HG02763 (cell line): ENCODE results near the gene IKBIP.
"Not testable (repeated sequence)": the region's sequence is repeated elsewhere in the genome, so short reads cannot be mapped to it uniquely, and the experiment has no call there.

Experiments used
- ATAC-seq: cut with Tn5 transposase; IDR thresholded peaks from one replicate; pipeline ENCODE4 v1.9.1; 2021; ENCODE audit warnings: mild to moderate bottlenecking, moderate library complexity; ENCODE audit not compliant: unreplicated experiment

IKBIP gene

DNA sequence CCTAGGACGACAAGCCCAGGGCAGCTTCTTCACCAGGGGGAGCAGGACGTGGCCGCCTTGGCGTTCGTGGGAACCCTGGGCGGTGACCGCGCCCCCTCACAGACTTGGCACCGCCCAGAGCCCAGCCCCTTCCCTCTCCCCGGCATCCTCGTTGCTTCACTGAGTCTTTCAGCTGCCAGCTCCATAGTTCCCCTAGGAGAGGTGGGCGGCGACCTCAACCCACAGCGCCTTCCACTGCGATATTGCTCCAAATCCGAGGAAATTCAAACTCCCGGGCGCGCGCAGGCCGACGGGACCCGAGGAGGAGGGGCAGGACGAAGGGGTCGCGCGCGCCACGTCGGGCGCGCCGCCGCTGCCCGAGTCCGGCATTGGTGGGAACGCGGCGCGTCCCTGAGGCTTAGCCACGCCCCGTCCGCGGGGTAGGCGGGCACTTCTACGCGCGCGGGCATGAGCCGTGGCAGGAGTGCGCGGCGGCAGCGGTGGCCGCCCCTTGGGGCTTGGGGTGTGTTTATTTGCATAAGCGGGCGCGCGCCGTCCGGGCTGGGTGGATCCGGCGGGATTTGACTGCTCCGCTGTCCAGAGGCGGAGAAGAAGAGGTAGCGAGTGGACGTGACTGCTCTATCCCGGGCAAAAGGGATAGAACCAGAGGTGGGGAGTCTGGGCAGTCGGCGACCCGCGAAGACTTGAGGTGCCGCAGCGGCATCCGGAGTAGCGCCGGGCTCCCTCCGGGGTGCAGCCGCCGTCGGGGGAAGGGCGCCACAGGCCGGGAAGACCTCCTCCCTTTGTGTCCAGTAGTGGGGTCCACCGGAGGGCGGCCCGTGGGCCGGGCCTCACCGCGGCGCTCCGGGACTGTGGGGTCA is at the start of gene IKBIP, which contains the start of gene APAF1:
Gene IKBIP (minus strand): TSS at position 77 of the 860 bp plus-strand sequence. CDS start 87 bp downstream, outside the sequence.
Gene APAF1 (plus strand): TSS at position 579 of the 860 bp plus-strand sequence. CDS start 3,070 bp downstream, outside the sequence.
- ATAC-seq, result peak; percentile 83

GRCh38 chr12:98691351-98691750 is 46.8 kb upstream of the IKBIP start:
- ATAC-seq, result no peak

GRCh38 chr12:98686603-98687002 is 42.0 kb upstream of the IKBIP start:
- no peak for ATAC-seq

DNA sequence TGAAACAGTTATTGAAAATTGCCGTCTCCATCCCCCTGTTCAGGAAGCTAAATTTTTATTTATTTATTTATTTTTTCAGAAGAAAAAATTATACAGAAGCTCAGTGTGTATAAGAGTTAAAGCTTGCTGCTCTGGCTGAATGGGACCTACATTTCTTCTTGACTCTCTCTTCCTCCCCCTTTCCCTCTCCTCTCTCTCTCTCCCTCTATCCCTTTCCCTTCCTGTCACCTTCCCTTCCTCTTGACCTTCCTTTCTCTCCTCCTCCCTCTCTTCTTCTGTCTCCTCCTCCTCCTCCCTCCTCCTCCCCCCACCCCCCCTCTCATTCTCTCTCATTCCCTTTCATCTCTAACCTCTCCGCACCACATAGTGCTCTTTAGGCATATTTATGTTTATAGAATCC is 39.6 kb upstream of the IKBIP start:
- ATAC-seq, result no peak

DNA sequence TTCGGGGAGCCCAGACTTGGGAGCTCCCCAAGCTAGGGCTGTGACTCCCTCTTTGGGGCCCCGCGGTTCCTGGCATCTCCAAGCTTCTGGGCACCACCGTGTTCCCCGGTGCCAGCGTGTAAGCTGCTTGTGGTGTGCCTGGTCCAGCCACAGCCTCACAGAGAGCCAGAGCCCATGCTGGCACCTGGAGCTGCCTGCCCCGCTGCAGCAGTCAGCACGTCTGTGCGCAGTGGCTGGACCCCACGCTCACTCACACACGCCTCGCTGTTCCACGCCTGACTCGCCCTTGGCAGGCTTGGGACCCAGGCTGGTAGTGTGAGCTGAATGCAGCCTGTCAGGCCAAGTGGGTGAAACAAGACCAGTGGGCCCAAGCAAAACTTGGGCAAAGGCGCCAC is 35.0 kb upstream of the IKBIP start:
- no peak for ATAC-seq

DNA sequence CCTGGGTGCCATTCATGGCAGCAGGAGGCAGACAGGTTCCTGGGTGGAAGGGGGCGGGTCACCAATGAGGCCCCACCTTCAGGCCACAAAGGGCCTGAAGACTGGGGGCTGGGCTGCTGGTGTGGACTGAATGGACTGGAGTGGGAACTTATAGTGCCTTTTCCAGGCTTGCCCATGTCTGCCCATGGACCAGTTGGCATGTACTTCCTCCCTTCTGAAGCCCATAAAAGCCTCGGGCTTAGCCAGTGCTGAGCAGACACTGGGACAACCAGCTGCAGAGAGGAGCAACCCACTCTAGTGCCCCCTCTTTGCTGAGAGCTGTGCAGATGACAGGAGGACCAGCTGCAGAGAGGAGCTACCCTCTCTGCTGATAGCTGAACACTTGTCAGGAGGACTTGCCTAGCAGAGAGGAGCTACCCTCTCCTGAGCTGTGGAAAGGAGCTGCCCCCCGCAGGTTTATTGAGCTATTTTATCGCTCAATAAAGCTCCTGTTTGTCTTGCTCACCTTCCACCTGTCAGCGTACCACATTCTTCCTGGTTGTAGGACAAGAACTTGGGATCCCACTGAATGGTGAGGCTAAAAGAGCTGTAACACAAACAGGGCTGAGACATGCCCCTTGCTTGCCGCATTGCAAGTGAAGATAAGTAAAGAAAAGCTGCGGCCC is 34.5 kb upstream of the IKBIP start:
- ATAC-seq, result no peak

- no peak for ATAC-seq
Observed at GRCh38 chr12:98678236-98678945, 33.8 kb upstream of the IKBIP start.

DNA sequence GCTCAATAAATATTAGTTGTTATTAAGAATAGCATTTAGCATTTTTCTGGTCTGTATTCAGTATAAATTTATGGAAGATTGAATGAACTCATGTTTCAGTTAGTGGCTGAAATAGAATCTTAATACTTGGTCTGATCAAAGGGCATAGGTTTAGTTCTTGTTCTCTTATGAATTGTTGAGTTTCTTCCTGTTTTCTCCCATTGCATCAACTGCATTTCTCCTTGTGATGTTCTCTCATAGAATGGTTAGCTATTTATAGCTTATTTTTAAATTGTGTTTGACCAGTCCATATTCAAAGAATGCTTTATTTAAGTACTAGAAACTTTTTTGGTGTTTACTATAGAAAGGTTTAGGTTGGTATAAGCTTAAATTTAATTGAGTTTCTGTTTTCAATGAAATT is 30.3 kb upstream of the IKBIP start:
- no peak for ATAC-seq

DNA sequence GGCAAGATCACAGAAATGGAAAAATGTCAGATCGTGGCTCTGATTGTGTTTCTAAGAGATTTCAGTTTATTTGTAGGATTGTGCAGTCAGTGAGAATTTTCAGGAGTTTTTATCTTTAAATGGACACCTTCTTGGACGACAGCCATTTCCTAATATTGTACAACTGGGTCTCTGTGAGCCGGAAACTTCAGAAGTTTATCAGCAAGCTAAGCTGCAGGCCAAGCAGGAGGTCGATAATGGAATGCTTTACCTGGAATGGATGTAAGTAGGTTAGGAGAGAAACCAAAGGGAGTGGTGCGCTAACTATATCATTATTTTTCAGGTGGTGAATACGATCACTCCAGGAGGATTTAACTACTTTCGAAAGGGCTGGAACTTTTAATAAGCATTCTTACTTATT is 26.9 kb upstream of the IKBIP start:
- ATAC-seq, result no peak

DNA sequence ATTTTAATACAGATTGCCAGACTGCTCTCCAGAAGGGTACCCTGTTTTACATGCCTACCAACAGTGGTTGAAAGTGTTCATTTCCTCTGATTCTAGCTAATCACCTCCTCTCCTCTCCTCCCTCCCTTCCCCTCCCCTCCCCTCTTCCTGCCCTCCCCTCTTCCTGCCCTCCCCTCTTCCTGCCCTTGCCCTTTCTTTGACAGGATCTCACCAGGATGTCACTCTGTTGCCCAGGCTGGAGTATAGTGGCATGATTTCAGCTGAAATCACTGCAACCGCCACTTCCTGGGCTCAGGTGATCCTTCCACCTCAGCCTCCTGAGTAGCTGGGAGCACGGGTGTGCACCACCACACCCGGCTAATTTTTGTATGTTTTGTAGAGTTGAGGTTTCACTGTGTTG is 25.2 kb upstream of the IKBIP start:
- ATAC-seq, result no peak

DNA sequence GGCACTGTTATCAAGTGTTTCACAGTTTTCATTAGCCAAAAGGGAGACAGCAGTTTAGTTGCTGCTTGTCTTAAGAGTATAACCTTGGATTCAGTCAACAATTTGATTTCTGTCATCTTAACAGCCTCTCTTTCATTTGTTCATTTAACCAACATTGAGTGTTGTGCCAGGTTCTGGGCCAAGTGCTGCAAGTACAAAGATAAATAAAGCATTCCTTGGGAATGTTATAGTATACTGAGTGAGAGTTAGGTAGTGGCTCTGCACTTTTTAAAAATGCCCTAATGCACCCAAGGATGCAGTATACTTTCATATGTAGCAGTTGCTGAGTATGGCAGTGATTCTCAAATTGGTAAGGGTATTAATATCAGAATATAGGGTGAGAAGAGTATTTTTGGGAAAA is 15.9 kb upstream of the IKBIP start:
- ATAC-seq, result no peak

GRCh38 chr12:98656289-98657101 is 11.9 kb upstream of the IKBIP start:
- ATAC-seq, result no peak

- ATAC-seq, result no peak
Observed at GRCh38 chr12:98653866-98654493, 9.4 kb upstream of the IKBIP start.

DNA sequence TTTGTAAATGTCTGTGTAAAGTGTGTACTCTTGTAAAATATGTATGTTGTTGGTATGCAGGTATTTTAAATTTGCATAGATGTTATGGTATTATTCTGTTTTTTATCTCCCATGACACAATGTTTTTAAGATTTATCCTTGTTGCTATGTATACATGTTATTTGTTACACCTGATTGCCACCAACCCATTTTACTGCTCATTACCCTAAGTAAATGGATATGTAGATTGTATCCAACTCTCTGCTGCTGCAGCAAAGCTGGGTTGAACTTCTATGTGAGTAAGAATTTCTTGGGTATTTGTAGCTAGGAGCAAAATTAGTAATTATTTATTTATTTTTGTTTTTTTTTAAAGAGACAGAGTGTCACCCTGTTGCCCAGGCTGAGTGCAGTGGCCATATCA is 6.7 kb upstream of the IKBIP start:
- ATAC-seq, result no peak

DNA sequence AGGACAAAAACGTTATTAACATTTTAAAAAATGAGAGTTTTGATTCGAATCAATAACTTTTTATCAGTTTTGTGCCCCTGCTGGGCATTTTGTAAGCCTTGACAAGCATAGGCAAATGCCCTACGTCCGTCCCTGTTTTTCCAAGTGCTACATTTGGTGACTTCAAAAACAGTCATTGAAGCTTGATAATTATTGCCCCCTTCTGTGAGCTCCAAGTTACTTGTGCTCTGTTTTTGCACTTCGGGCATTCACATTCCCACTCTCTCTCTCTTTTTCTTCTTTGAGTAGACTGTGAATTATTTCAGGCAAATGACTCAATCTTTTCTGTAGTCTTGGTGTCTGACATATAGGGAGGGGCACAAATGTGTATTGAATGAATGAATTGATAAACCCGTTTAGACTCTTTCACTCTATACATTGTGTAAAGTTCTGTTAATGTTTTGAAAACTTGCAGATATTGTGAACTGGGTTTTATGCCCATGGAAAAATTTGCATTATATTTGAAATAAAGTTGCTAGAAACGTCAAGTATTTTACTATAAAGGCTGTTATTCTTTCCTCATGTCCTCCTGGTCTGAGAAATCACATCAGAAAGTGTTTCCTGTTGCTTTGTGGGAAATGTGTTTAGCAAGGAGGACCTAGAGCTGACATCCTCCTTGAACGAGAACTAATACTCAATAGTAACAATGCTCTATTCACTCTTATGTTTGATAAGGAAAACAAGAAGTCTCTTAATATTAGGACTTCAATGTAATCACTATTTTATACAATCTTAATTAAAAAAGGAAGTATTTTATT is 1.9 kb upstream of the IKBIP start:
- no peak for ATAC-seq

GRCh38 chr12:98645572-98646067 is 1.0 kb upstream of the IKBIP start:
- ATAC-seq, result no peak

GRCh38 chr12:98644433-98644711 is 216 bp downstream of the IKBIP start:
- ATAC-seq, result peak; percentile 14

DNA sequence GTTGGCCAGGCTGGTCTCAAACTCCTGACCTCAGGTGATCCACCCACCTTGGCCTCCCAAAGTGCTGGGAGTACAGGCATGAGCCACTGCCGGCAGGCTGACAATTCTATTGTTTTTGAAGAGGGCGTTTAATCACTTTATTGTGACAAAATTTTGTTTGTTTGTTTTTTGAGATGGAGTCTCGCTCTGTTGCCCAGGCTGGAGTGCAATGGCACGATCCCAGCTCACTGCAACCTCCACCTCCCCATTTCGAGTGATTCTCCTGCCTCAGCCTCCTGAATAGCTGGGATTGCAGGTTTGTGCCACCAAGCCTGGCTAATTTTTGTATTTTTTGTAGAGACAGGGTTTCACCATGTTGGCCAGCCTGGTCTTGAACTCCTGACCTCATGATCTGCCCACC is 1.8 kb downstream of the IKBIP start:
- not testable (repeated sequence) for ATAC-seq

DNA sequence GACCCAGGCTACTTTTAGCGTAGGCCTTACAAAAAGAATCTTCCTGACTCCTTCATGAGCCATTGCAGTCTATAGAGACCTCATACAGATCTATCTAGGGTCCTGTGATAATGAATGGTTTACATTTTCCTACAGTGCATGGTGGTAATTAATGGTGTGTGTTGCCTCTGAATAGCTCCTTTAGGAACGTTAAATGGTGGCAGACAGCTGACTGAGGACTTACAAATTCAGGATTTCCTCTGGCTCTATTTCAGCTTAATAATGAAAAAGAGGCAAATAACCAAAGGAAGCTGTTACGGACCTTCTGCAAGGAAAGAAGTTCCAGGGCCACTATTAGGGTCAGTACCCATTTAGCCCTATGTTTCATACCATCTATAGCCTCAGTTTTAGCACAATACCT is 5.1 kb downstream of the IKBIP start:
- no peak for ATAC-seq

GRCh38 chr12:98638009-98638408 is 6.6 kb downstream of the IKBIP start:
- no peak for ATAC-seq
